HG03039 (cell line): ENCODE results near the gene ELANE.
"Not testable (repeated sequence)": the region's sequence is repeated elsewhere in the genome, so short reads cannot be mapped to it uniquely, and the experiment has no call there.

Source experiments
- ATAC-seq: cut with Tn5 transposase; IDR thresholded peaks from one replicate; pipeline ENCODE4 v1.9.1; 2021; ENCODE audit warnings: mild to moderate bottlenecking, moderate library complexity; ENCODE audit not compliant: unreplicated experiment

The ELANE gene

DNA sequence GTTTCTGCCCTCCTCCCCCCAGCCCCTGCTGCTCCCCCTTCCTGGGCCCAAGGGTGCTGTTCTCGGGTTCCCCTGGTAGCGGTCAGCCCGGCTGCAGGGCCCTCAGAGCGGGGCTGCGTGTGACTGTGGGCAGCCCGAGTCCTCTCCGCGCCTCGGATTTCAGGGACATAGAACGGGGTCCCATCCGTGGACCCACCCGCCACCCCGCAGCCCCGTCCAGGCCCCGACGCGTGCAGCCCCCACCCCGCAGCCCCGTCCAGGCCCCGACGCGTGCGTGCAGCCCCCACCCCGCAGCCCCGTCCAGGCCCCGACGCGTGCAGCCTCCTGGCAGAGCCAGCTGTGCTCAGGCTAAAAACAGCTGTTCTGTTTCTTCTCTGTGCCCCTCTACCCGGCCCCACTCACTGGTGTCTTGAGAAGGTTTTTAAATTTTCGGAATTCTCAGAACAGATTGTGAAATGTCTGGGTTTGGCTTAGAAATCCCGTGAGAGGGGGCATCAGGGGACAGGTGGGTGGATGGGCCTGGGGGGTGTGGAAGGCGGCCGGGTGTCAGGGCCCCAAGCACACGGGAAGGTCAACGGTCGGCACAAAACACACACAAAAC, 16.8 kb upstream of the ELANE start:
- no peak for ATAC-seq

DNA sequence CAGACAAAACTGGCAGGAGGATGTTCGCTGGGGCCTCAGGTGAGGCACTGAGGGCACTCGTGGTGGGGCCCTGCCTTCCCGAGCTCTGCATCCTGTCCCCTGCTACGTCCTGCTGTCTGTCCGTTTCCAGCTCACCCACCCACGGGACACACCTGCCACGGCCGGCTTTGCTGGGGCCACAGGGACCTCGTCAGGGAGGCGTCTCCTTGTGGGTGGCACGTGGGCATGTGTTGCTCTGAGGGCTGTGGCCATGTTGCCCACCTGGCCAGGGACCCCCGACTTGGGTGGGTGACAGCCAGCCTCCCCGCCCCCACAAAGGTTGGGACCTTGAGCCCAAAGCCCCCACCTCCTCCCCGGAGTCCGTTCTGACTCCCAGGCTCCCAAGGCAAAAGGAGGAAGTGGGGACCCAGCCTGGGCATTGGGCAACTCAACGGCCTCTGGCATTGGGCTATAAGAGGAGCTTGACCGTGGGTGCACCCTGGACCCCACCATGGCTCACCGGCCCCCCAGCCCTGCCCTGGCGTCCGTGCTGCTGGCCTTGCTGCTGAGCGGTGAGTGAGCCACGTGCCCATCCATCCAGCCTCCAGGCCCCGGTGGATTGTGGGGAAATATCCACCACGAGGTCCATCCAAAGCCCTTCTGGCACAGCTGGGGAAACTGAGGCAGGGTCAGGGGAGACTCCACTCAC, 11.4 kb upstream of the ELANE start, which contains the start of gene PRTN3:
TSS of gene PRTN3 (plus strand) at position 481 of the 688 bp plus-strand sequence. CDS start at position 491, 10 bp downstream.
- no peak for ATAC-seq

DNA sequence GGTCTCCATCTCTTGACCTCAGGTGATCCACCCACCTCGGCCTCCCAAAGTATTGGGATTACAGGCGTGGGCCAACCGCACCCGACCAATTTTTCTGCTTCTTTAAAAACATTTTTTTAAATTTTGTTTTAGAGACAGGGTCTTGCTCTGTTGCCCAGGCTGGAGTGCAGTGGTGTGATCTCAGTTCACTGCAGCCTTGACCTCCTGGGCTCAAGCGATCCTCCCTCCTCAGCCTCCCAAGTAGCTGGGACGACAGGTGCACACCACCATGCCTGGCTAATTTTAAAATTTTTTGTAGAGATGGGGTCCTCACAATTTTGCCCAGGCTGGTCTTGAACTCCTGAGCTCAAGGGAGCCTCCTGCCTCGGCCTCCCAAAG, 9.3 kb upstream of the ELANE start:
- not testable (repeated sequence) for ATAC-seq

DNA sequence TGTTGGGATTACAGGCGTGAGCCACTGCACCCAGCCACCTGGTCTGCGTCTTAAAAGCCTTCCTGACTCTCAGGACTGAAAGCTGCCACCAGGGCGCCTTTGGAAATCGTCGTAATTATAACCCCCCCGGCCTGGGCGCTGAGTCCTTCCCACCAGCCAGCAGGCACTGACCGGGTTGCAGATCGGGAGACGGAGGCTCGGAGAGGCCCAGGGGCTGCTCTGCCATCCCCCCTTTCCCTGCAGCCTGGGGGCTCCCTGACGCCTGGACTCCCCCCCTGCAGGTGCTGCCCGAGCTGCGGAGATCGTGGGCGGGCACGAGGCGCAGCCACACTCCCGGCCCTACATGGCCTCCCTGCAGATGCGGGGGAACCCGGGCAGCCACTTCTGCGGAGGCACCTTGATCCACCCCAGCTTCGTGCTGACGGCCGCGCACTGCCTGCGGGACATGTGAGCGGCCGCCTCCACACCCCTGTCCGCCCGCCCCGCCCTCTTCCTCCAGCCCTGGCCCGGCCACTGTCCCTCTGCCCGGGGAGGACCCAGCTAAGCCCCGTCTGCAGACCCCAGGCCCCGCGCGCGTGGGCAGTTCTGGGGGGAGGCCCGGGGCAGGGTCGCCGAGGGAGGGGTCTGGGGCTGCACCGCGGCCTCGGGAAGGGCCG, 8.8 kb upstream of the ELANE start:
- ATAC-seq, result no peak

DNA sequence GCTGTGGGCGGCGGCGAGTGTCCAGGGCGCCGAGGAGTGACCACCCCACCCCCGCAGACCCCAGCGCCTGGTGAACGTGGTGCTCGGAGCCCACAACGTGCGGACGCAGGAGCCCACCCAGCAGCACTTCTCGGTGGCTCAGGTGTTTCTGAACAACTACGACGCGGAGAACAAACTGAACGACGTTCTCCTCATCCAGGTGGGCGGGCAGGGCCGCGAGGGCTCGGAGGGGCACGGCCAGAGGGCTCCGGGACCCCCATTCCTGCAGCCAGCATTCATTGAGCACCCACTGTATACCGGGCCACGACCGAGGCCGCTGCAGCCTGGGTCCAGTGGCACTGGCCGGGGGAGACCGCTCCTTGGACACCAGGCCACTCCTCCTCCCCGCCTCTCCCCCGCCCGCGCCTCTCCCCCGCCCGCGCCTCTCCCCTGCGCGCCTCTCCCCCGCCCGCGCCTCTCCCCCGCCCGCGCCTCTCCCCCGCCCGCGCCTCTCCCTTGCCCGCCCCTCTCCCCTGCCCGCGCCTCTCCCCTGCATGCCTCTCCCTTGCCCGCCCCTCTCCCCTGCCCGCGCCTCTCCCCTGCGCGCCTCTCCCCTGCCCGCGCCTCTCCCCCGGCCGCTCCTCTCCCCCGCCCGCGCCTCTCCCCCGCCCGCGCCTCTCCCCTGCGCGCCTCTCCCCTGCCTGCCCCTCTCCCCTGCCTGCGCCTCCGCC, 8.1 kb upstream of the ELANE start:
- no peak for ATAC-seq

DNA sequence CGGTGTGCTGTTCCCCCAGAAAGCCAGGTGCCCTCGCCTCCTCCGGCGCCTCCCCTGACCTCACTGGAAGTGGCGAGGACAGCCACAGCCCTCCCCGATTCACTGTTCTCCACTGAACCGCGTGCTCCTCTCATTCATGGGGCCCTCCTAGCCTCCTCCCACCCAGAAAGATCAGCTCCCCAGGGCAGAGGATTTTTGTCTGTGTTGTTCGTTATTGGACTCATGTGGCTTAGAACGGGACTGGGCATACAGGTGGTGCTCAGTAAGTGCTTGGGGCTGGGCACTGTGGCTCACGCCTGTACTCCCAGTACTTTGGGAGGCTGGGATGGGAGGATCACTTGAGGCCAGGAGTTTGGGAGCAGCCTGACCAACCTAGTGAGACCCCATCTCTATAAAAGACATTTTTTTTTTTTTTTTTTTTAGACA, 7.5 kb upstream of the ELANE start:
- no peak for ATAC-seq

DNA sequence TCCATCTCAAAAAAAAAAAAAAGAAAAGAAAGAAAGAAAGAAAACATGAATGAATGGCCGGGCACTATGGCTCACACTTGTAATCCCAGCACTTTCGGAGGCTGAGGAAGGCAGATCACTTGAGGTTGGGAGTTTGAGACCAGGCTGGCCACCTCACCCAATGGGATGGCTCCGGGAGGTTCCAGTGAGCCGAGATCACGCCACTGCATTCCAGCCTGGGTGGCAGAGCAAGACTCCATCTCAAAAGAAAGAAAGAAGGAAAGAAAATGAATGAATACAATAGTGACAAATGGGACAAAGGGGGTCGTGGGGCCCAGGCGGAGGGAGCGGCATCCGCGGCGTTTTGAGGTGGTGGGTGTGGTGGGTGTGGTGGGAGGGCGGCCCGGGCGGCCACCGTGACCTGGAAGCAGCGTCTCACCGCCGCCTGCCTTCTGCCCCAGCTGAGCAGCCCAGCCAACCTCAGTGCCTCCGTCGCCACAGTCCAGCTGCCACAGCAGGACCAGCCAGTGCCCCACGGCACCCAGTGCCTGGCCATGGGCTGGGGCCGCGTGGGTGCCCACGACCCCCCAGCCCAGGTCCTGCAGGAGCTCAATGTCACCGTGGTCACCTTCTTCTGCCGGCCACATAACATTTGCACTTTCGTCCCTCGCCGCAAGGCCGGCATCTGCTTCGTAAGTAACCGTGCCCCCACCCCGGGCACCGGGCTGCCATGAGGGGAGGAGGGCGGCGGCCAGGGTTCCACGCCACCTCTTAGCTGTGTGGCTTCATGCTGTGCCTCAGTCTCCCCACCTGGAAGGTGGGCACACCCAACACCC, 6.2 kb upstream of the ELANE start:
- ATAC-seq, result no peak

DNA sequence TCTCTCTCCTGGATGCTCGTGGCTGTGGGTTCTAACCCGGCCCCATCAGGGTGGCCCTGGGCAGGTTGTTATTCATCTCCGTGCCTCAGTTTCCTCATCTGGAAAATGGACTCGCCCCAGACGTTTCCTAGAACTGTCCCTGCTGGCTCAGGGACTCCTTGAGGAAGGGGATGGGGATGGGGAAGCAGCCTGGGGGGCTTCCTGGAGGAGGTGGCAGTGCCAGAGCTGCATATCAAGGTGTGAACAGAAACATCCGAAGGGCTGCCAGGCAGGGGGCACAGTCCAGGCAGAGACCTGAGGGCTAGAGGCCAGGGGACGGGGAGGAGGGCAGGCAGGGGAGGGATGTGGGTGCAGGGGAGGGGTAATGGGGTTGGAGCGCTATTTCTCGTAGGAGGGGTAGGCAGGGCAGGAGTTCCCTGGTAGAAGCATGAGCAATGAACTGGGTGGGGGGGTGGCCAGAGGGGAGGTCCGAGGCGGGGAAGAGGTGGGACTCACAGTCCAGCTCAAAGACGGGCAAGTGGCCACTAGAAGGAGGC, 3.6 kb upstream of the ELANE start:
- no peak for ATAC-seq

DNA sequence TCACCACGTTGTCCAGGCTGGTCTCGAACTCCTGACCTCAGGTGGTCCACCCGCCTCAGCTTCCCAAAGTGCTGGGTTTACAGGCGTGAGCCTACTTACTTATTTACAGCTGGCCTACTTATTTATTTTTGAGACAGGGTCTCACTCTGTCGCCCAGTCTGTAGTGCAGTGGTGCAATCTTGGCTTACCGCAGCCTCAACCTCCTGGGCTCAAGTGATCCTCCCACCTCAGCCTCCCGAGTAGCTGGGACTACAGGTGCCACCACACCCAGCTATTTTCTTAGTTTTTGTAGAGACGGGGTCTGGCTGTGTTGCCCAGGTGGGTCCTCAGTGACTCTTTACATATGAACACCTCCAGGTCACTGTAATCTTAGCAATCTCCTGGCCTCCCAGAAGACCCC, 2.9 kb upstream of the ELANE start:
- ATAC-seq, result not testable (repeated sequence)

DNA sequence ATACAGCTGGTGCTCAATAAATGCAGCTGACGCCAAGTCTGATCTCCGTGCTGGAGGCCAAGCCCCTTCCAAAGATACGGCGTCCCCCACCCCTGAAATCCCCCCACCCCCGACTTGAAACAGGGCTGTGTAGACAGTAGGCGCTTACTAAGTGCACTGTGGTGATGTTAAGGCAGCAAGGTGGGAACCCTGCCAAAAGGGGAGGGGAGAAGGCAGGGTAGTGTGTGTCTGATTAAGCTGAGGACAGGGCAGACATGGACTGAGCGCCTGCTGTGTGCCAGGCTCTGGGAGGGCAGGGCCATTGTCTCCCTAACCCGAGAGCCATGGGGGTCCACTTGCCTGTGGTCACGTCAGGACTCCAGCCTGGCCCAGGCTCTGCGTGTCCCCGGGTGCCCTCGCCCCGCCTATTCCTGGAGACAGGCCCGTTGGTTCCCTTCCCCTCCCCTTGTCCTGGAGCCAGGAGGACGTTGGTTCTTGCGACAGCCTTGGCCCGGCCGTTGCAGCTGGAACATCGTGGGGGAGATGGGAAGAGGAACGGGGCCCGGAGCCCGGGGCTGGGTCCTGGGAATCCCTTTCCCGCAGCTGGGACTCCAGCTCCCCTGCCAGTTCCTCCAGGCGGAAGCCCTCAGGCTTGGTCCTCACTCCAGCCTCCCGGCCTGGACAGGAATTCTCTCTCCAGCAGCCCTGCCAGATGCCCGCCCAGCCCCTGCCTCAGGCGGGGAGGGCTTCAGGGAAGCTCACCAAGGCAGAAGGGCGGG, 1.7 kb upstream of the ELANE start:
- ATAC-seq, result no peak

DNA sequence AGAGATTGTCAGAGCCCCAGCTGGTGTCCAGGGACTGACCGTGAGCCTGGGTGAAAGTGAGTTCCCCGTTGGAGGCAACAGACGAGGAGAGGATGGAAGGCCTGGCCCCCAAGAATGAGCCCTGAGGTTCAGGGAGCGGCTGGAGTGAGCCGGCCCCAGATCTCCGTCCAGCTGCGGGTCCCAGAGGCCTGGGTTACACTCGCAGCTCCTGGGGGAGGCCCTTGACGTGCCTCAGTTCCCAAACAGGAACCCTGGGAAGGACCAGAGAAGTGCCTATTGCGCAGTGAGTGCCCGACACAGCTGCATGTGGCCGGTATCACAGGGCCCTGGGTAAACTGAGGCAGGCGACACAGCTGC, 1.1 kb upstream of the ELANE start:
- ATAC-seq, result no peak

DNA sequence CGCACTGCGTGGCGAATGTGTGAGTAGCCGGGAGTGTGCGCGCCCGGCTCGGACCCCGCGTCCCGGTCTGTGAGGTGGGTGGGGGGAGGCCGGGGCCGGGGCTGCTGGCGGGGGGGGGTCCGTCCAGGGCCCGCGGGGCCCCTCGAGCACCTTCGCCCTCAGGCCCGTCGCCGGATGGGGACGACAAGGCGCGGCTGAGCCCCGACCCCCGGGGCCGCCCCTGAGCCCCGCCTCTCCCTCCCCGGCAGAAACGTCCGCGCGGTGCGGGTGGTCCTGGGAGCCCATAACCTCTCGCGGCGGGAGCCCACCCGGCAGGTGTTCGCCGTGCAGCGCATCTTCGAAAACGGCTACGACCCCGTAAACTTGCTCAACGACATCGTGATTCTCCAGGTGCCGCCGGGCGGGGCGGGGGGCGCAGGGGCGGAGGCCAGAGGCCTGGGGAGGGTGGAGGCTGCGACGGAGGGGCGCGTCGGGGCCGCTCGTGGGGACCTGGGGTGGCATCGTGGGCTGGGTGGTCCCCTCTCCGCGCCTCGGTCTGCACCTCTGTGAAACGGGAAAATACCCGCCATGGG, 997 bp downstream of the ELANE start:
- no peak for ATAC-seq

DNA sequence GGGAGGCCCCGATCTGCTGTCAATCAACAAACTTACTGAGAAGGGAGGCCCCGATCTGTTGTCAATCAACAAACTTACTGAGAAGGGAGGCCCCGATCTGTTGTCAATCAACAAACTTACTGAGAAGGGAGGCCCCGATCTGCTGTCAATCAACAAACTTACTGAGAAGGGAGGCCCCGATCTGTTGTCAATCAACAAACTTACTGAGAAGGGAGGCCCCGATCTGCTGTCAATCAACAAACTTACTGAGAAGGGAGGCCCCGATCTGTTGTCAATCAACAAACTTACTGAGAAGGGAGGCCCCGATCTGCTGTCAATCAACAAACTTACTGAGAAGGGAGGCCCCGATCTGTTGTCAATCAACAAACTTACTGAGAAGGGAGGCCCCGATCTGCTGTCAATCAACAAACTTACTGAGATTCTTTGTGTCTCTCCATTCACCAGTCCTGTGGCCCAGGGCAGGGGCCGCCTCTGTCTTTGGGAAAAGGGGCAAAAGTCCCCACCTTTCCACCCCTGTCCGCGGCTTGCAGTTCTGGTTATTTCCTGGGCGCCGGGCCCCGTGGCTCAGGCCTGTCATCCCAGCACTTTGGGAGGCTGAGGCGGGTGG, 1.6 kb downstream of the ELANE start:
- not testable (repeated sequence) for ATAC-seq

DNA sequence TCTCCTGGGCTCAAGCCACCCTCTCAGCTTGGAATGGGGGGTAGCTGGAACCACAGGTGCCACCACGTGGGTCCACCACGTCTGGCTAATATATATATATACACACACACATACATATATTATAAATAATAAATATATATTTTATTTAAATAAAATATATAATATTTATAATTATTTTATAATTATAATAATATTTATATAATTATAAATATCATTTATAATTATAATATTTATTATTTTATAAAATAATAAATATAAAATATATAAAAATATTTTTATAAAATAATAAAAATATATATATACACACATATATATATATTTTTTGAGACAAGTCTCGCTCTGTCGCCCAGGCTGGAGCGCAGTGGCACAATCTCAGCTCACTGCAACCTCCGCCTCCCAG, 2.4 kb downstream of the ELANE start:
- no peak for ATAC-seq

DNA sequence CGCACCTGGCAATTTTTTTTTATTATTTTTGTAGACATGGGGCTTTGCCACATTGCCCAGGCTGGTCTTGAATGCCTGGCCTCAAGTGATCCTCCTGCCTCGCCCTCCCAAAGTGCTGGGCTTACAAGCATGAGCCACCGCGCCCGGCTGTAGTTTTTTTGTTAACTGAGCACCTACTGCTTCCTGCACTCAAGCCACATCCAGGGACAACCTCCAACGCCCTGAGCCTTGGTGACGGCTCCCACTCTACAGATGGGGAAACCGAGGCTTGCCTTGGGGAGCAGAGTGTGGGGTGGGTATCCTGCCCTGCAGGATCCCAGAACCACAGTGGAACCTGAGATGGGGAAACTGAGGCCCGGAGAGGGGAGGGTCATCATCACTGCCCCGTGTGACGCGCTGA, 3.0 kb downstream of the ELANE start:
- ATAC-seq, result no peak

DNA sequence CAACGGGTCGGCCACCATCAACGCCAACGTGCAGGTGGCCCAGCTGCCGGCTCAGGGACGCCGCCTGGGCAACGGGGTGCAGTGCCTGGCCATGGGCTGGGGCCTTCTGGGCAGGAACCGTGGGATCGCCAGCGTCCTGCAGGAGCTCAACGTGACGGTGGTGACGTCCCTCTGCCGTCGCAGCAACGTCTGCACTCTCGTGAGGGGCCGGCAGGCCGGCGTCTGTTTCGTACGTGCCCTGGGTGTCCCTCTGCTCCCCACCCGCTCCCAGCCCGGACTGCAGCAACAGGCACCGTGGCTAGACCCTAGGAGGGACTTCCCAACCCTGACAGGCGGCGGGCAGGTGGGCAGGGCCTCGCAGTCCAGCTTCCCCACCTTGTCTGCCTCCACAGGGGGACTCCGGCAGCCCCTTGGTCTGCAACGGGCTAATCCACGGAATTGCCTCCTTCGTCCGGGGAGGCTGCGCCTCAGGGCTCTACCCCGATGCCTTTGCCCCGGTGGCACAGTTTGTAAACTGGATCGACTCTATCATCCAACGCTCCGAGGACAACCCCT, 3.5 kb downstream of the ELANE start:
- no peak for ATAC-seq

DNA sequence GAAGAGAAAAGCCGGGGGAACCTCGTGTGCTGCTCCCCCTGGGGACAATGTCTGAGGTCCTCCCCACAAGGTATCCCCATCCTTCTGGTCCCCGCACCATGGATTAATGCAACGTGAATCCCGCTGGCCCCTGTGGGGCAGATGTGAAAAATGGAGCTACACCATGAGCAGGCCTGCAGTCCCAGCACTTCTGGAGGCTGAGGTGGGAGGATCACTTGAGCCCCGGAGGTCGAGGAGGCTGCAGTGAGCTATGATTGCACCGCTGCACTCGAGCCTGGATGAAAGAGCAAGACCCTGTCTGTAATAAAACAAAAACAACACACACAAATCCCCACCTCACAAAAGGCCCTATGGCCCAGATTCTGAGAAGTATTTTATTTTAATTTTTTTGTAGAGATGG, 6.2 kb downstream of the ELANE start:
- no peak for ATAC-seq

DNA sequence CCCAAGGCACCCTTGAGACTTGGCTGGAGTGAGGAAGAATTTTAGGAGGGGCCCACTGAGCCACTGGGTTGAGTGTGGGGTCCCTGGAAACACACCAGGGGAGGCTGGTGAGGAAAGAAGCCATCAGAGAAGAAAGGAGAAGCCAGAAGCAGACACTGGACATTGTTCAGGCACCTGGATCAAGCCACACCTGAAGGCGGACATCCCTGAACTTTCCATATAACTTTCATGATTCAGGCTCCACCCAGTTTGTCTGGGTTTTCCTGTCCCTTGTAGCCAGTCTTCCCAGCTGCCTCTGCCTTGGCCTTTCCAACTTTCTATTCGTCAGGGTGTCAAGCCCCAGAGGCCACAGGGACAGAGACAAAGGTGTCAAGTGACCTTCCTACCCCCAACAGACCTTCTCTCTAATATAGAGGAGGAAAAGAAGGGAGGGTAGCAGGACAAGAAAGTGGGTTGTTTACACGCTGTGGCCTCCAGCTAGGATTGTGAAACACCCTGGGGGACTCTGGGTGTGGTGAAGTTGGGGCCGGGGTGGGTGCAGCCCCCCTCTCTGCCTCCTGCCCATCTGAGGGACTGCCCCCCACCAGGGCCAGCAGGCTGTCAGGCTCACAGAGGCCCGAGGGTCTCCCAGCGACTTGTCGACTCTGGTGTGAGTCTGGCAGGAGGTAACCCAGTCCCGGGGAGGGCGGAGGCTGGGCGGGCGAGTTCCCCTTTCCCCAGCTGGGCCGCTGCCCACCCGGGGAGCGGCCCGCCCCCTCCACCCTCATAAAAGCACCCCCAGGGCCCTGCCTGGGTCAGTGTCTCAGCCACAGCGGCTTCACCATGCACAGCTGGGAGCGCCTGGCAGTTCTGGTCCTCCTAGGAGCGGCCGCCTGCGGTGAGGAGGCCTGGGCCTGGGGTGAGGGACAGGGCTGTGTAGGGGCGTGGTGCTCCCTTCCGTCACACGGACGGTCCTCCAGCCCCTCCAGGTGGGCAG, 7.1 kb downstream of the ELANE start, which contains the start of gene CFD:
TSS of gene CFD (plus strand) at position 797 of the 976 bp plus-strand sequence. CDS start at position 823, 26 bp downstream.
- ATAC-seq, result no peak
